CD4-positive, CD25-positive, alpha-beta regulatory T cell (primary cell): ENCODE measurements around the gene BORA. TPM values are rescaled to one million over a fixed set of nuclear protein-coding genes. Genes with fewer than 3 reads are reported as not detected.
A peak's percentile ranks its signal among the peaks of the same experiment; 100 is the strongest.
"Not testable (repeated sequence)": the region's sequence is repeated elsewhere in the genome, so short reads cannot be mapped to it uniquely, and the experiment has no call there.

ENCODE experiments used
- ATAC-seq, 2 donors: fragments of 150-1000 bp; cut with Tn5 transposase; one replicate each; pipeline ENCODE4 v1.10.0; 2021; ENCODE audit warnings: low read depth in 2 of 2, moderate number of reproducible peaks in 2 of 2, moderate library complexity in 1 of 2
- DNase-seq, 3 donors: peaks; one replicate each; pipeline versions ENCODE4 v3.0.0 to v3.0.0-alpha.2; 2012 to 2022; ENCODE audit warnings: mixed read lengths in 1 of 3
- H3K27ac ChIP-seq: one replicate; pipeline ENCODE4 v1.7.0; 2013; ENCODE audit warnings: mild to moderate bottlenecking, low read length; ENCODE audit not compliant: insufficient read depth, poor library complexity, severe bottlenecking
- H3K27me3 ChIP-seq: one replicate; pipeline ENCODE4 v1.7.0; 2013; ENCODE audit warnings: low read length; ENCODE audit not compliant: control insufficient read depth, insufficient read depth
- H3K36me3 ChIP-seq: one replicate; pipeline ENCODE4 v1.7.0; 2013; ENCODE audit warnings: mild to moderate bottlenecking, low read length, moderate library complexity; ENCODE audit not compliant: control insufficient read depth, insufficient read depth
- H3K4me1 ChIP-seq: 2 replicates; pipeline ENCODE4 v1.7.0; 2013; ENCODE audit warnings: mild to moderate bottlenecking, low read length; ENCODE audit not compliant: insufficient read depth, control insufficient read depth, poor library complexity, severe bottlenecking
- H3K4me3 ChIP-seq: one replicate; pipeline ENCODE4 v1.7.0; 2013; ENCODE audit warnings: low read depth, mild to moderate bottlenecking, low read length, moderate library complexity
- H3K9me3 ChIP-seq, 2 experiments: 1 replicate in 1 of 2; 2 replicates in 1 of 2; pipeline ENCODE4 v1.7.0; 2013; ENCODE audit warnings: low read length in 2 of 2, mild to moderate bottlenecking in 1 of 2, moderate library complexity in 1 of 2; ENCODE audit not compliant: control insufficient read depth in 2 of 2
- H3K27ac Mint-ChIP-seq, 3 donors: one replicate each; pipeline ENCODE4 v1.8.0; 2020 to 2022; ENCODE audit warnings: mild to moderate bottlenecking in 3 of 3, mixed read lengths in 3 of 3, moderate library complexity in 2 of 3
- H3K27me3 Mint-ChIP-seq: one replicate; pipeline ENCODE4 v1.8.0; 2022; ENCODE audit warnings: mild to moderate bottlenecking, mixed read lengths
- H3K36me3 Mint-ChIP-seq: one replicate; pipeline ENCODE4 v1.8.0; 2020; ENCODE audit warnings: mixed read lengths
- H3K4me1 Mint-ChIP-seq, 4 donors: one replicate each; pipeline ENCODE4 v1.8.0; 2020 to 2022; ENCODE audit warnings: mixed read lengths in 4 of 4, mild to moderate bottlenecking in 1 of 4
- H3K4me3 Mint-ChIP-seq, 4 donors: one replicate each; pipeline ENCODE4 v1.8.0; 2020 to 2022; ENCODE audit warnings: mild to moderate bottlenecking in 4 of 4, mixed read lengths in 4 of 4, moderate library complexity in 3 of 4
- H3K9me3 Mint-ChIP-seq, 7 donors: one replicate each; pipeline ENCODE4 v1.8.0; 2020 to 2022; ENCODE audit warnings: mixed read lengths in 7 of 7, mild to moderate bottlenecking in 3 of 7, moderate library complexity in 2 of 7
- polyA plus RNA-seq, 4 donors: library from polyadenylated mRNA; unstranded; fragments of 300-500 nt; fragmentation: Illumina TruSeq; gene quantifications; one replicate each; pipeline ENCODE4 v1.2.3, GENCODE V29; 2021
- total RNA-seq: library from RNA; stranded (reverse); gene quantifications from one replicate; pipeline ENCODE4 v1.2.3, GENCODE V29; 2022

BORA gene
- total and polyA plus RNA-seq, 5 donors from 2014 or later: 7.0 to 13.1 (median 10.6) TPM

DNA sequence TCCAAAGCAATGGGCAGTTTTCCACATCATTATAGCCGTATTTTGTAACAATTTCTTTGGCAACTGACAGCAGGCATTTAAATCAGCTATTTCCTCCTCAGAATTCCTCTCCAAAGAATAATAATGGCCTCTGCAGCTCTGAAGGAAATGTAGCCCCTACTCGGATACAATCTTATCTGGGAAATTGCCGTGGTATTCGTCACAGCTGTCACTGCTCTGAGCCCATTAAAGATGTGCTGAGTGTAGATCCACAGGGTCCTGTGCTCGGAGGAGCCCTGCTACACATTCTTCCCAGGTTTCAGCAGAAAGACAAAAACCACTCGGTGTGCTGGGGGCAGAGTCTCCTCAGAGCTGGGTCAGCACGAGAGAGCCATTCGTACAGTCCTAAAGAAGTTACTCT, 33.4 kb upstream of the BORA start:
- no peaks in the 10 kb centered on the region for H3K9me3 ChIP-seq
- no peak overlapping the region for H3K4me3 ChIP-seq
- Mint-ChIP-seq H3K27me3 (peaks cover 20% of the 10 kb centered on the region), H3K4me1 (no peaks in the 10 kb centered on the region), H3K27ac (peak overlapping the region in 1 of 3 donors; percentile 8), H3K4me3 (no peak overlapping the region), H3K9me3 (peaks cover 0 to 8% (median 0%) of the 10 kb centered on the region in 7 donors), H3K36me3 (no peaks in the 10 kb centered on the region)
- DNase-seq: no peak
- H3K27ac ChIP-seq: no peak overlapping the region
- no peaks in the 10 kb centered on the region for H3K36me3 ChIP-seq
- H3K4me1 ChIP-seq: no peaks in the 10 kb centered on the region
- no peak for ATAC-seq
- H3K27me3 ChIP-seq: peaks cover 3% of the 10 kb centered on the region

DNA sequence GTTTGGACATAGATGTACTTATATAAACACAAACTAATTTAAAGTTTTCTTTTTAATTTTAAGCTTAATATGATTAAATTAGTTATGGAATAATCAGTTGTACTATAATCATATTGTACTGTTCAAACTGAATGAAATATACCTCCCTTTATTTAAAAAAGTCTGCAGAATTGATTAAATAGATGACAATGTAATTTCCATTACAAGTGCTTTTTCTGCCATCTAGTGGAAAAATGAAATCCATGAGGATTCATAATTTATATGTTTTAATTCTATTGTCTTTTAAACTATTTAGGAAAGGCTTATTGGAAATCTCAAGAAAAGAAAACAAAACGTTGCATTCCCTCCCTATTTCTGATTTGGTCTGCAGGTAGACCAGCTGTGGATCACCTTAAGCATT, 31.1 kb upstream of the BORA start:
- no peak for DNase-seq
- no peak overlapping the region for H3K27ac Mint-ChIP-seq
- H3K36me3 Mint-ChIP-seq: no peaks in the 10 kb centered on the region
- H3K27me3 ChIP-seq: no peaks in the 10 kb centered on the region
- no peak overlapping the region for H3K4me3 ChIP-seq
- no peaks in the 10 kb centered on the region for H3K4me1 ChIP-seq
- H3K4me1 Mint-ChIP-seq: no peaks in the 10 kb centered on the region
- ATAC-seq: no peak
- H3K9me3 ChIP-seq: no peaks in the 10 kb centered on the region
- H3K36me3 ChIP-seq: no peaks in the 10 kb centered on the region
- no peak overlapping the region for H3K27ac ChIP-seq
- H3K9me3 Mint-ChIP-seq: peaks cover 0 to 8% (median 0%) of the 10 kb centered on the region in 7 donors
- H3K27me3 Mint-ChIP-seq: peaks cover 11% of the 10 kb centered on the region
- H3K4me3 Mint-ChIP-seq: no peak overlapping the region

DNA sequence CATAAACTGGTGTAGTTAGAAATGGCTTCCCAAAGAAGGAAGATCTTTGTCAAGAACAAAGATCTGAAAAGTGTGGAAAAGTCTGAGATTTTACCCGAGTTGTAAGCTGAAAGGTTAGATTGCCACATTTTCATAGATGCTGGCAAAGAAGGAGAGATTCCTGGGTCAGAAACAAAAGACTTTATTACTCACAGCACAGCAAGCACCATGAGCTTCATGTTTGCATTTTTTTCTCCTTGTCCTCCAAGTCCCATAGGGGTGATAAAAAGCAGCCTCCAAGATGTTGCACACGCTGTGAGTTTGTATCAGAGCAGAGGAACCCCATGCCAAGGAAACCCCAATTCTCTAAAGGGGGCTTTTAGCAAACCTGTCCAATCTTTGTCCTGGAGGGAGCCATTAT, 29.6 kb upstream of the BORA start:
- no peak for ATAC-seq
- no peaks in the 10 kb centered on the region for H3K9me3 ChIP-seq
- Mint-ChIP-seq H3K36me3 (no peaks in the 10 kb centered on the region), H3K27ac (no peak overlapping the region), H3K27me3 (peaks cover 15% of the 10 kb centered on the region), H3K4me1 (no peaks in the 10 kb centered on the region), H3K9me3 (peaks cover 0 to 4% (median 0%) of the 10 kb centered on the region in 7 donors), H3K4me3 (no peak overlapping the region)
- H3K27me3 ChIP-seq: no peaks in the 10 kb centered on the region
- no peaks in the 10 kb centered on the region for H3K4me1 ChIP-seq
- H3K27ac ChIP-seq: no peak overlapping the region
- no peaks in the 10 kb centered on the region for H3K36me3 ChIP-seq
- no peak overlapping the region for H3K4me3 ChIP-seq
- DNase-seq: no peak

DNA sequence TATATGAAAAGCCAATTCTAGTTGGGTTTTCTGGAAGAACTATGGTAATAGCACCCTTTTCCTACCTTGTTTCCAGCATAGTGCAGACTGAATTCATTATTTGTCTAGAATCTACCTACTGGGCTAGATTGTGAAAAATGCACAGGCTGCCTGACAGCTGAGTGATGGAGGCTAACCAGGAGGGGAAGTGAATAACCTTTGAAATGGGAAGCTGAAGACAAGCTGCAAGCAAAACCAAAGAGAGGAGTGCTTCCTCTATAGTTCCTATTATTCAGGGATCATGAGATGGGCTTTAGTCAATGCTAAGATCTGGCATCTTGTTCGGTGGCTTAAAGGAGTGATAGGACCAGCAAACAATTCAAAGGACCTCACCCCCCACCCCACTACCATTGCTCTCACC, 27.2 kb upstream of the BORA start:
- DNase-seq: no peak
- Mint-ChIP-seq H3K4me1 (no peaks in the 10 kb centered on the region), H3K9me3 (peaks cover 0 to 6% (median 0%) of the 10 kb centered on the region in 7 donors), H3K4me3 (peak overlapping the region in 1 of 4 donors; percentile 83), H3K36me3 (peaks cover 1% of the 10 kb centered on the region), H3K27ac (no peak overlapping the region), H3K27me3 (peaks cover 5% of the 10 kb centered on the region)
- no peak overlapping the region for H3K27ac ChIP-seq
- peaks cover 0 to 7% of the 10 kb centered on the region in 2 experiments for H3K9me3 ChIP-seq
- H3K36me3 ChIP-seq: no peaks in the 10 kb centered on the region
- no peaks in the 10 kb centered on the region for H3K4me1 ChIP-seq
- no peak for ATAC-seq
- H3K27me3 ChIP-seq: no peaks in the 10 kb centered on the region
- H3K4me3 ChIP-seq: no peak overlapping the region

DNA sequence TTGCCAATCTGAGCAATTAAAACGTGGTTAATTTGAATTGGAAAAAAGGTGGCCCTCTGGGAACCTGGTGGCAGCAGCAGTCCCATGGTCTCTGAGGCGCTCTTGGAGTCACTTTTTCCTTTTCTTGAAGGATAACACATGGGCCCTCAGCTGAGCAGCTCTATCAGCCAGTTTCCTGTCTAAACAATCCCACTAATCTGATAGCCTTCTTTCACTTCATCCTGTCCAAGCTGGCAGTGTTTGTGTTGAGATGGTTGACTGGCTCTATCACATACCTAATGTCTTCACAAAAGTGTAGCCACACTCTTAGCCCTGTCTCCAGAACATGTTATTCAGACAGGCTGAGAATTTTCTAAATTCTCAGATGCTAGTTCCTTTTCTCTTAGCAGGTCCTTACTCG, 10.9 kb upstream of the BORA start:
- Mint-ChIP-seq H3K27me3 (no peaks in the 10 kb centered on the region), H3K27ac (no peak overlapping the region)
- no peak overlapping the region for H3K27ac ChIP-seq

DNA sequence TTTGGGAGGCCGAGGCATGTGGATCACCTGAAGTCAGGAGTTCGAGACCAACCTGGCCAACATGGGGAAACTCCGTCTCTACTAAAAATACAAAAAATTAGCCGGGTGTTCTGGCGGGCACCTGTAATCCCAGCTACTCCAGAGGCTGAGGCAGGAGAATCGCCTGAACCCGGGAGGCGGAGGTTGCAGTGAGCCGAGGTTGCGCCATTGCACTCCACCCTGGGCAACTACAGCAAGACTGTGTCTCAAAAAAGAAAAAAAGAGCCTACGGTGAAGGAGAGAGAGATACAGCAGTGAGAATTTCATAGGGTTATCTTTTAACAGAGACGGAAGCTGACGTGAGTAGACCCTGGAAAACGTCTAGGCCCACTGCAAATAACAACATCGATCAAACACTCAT, 1.5 kb upstream of the BORA start:
- peaks cover 41% of the 10 kb centered on the region for H3K4me1 ChIP-seq
- H3K27me3 Mint-ChIP-seq, ATAC-seq, H3K27me3 ChIP-seq, DNase-seq, H3K9me3 Mint-ChIP-seq, H3K9me3 ChIP-seq, H3K36me3 ChIP-seq, H3K27ac ChIP-seq: not testable (repeated sequence)
- peak overlapping the region; percentile 91 to 97 (median 96) for H3K4me3 Mint-ChIP-seq
- peaks cover 41 to 71% (median 56%) of the 10 kb centered on the region in 4 donors for H3K4me1 Mint-ChIP-seq
- peaks cover 18% of the 10 kb centered on the region for H3K36me3 Mint-ChIP-seq
- peak overlapping the region; percentile 93 for H3K4me3 ChIP-seq
- peak overlapping the region; percentile 56 to 92 (median 90) for H3K27ac Mint-ChIP-seq

More for the DNA sequence above, 10.9 kb upstream of the BORA start:
- H3K27me3 ChIP-seq: no peaks in the 10 kb centered on the region
- DNase-seq: no peak
- H3K4me1 Mint-ChIP-seq: peaks cover 10 to 44% (median 36%) of the 10 kb centered on the region in 4 donors
- peaks cover 0 to 15% (median 3%) of the 10 kb centered on the region in 7 donors for H3K9me3 Mint-ChIP-seq
- no peak overlapping the region for H3K4me3 Mint-ChIP-seq
- no peaks in the 10 kb centered on the region for H3K4me1 ChIP-seq
- H3K36me3 ChIP-seq: peaks cover 59% of the 10 kb centered on the region
- H3K36me3 Mint-ChIP-seq: peaks cover 69% of the 10 kb centered on the region
- peaks cover 1 to 6% of the 10 kb centered on the region in 2 experiments for H3K9me3 ChIP-seq
- ATAC-seq: no peak
- H3K4me3 ChIP-seq: no peak overlapping the region

DNA sequence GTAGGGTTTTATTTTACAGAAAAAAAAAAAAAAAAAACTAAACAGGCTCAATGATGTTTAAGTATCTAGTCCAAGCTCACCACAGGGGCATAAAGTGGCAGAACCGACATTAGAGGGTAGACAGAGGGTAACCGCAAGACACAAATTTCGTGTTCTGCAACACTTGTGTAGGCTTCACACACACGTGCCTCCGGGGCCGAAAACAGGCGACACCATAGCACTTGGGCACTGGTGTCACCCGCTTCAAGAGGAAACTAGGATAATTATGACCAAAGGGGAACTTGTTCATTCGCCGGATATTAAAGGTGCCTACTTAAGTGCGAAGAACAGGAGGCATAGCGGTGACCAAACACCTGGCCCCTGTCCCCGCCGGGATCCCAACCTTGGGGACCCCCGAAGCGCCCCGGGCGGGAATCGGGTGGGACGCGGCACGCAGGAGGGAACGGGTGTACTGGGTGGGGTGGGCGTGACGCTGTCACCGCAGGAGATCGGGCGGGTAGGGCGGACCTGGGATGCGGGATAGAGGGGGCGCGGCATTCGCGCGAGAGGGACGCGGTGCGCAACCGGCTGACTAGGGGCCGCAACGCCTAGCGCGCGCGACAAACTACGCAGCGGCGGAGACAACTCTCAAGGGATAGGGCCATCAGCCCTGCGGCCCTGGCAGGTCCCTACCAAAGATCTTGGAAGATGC, 852 bp upstream of the BORA start:
- Mint-ChIP-seq H3K4me1 (peaks cover 40 to 72% (median 59%) of the 10 kb centered on the region in 4 donors), H3K9me3 (no peaks in the 10 kb centered on the region), H3K27me3 (no peaks in the 10 kb centered on the region), H3K4me3 (peak overlapping the region; percentile 91 to 97 (median 96)), H3K27ac (peak overlapping the region; percentile 88 to 92 (median 90)), H3K36me3 (peaks cover 17% of the 10 kb centered on the region)
- H3K36me3 ChIP-seq: peaks cover 2% of the 10 kb centered on the region
- peak; percentile 23 to 59 (median 48) for DNase-seq
- H3K9me3 ChIP-seq: no peaks in the 10 kb centered on the region
- peak overlapping the region; percentile 93 for H3K4me3 ChIP-seq
- peak; percentile 0 to 2 for ATAC-seq
- peak overlapping the region; percentile 70 for H3K27ac ChIP-seq
- H3K4me1 ChIP-seq: peaks cover 41% of the 10 kb centered on the region
- H3K27me3 ChIP-seq: no peaks in the 10 kb centered on the region

DNA sequence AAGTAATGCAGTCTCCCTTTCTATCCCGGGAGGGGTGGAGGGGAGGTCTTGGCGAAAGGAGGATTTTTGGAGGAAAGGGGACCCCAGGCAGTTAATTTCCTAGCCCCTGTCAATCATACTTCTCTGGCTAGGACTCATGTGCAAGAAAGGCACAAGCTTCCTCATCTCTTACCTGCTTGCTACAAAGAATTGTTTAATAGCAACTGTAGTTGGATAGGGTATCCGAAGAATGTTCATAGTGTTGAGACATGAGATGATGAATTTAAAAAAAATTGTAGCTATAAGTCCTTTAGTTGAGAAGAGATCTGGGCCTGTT, 525 bp downstream of the BORA start:
- Mint-ChIP-seq H3K27me3 (no peaks in the 10 kb centered on the region), H3K4me1 (peaks cover 34 to 64% (median 50%) of the 10 kb centered on the region in 4 donors), H3K36me3 (peaks cover 15% of the 10 kb centered on the region), H3K27ac (peak overlapping the region; percentile 89 to 92 (median 90)), H3K4me3 (peak overlapping the region; percentile 91 to 97 (median 96)), H3K9me3 (peaks cover 0 to 2% (median 0%) of the 10 kb centered on the region in 7 donors)
- ATAC-seq: no peak
- peak in 1 of 3 donors; percentile 7 for DNase-seq
- H3K27ac ChIP-seq: peak overlapping the region; percentile 73
- no peaks in the 10 kb centered on the region for H3K27me3 ChIP-seq
- H3K36me3 ChIP-seq: peaks cover 6% of the 10 kb centered on the region
- no peaks in the 10 kb centered on the region for H3K9me3 ChIP-seq
- peaks cover 41% of the 10 kb centered on the region for H3K4me1 ChIP-seq
- H3K4me3 ChIP-seq: peak overlapping the region; percentile 93
